ENCODE measurements around the gene DCBLD2.

The DCBLD2 gene

DNA sequence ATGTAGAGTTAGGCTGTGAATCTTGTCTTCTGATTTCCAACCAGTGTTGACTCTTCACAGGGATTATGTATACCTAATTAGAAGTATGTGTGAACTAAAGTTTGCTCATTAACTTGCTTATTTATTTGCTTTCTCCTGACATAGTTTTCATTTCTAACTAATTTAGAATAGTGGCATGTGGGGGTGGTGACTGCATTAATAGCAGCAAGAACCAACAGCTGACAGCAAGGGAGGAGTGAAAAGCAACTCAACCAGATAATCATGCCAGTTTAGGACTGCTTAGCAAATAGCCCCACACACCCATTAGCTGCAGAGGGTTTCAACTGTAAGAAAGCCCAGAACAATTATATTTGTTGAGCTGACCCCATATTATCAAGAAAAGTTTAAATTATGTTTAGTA is 134.6 kb downstream of the DCBLD2 start:
- no peak for DNase-seq (ENCODE audit: low read depth in 2 of 2)

DNA sequence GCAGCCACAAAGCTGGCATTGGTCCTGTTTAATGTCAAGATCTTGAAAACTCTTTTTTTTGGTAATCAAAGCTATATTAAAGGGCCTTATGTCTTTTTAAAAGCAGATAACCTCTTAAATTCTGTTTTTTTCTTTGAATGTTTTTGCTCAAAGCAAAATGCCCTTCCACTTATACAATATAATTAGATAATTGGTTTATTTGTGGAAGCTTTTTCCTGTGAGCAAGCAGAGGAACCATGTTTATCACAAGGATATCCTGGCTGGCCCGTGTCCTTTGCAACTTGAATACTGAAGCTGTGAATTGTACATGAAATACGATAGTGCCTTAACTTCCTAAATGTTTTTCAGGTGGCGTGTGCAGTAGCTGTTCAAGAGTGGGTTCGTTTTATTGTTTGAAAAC is 135.8 kb downstream of the DCBLD2 start:
- DNase-seq (ENCODE audit: low read depth in 2 of 2): no peak

DNA sequence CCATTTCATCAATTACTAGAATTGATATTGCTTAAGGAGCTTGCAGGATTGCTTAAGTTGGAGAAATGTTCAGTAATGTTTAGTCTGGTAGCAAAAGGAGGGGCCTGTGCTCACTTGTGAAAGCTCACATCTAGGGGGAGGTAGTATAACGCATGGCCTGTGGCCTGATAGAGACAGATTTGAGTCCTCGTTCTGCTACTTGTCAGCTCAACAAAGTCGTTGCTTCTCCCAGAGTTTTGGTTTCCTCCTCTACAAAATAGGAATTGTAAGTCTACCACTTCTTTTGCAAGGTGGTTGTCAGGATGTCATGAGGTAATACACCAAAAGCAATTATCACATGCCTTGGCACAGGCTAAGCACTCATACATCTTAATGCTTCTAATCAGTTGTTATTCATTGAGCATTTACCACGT is 137.0 kb downstream of the DCBLD2 start:
- no peak for DNase-seq (ENCODE audit: low read depth in 2 of 2)

DNA sequence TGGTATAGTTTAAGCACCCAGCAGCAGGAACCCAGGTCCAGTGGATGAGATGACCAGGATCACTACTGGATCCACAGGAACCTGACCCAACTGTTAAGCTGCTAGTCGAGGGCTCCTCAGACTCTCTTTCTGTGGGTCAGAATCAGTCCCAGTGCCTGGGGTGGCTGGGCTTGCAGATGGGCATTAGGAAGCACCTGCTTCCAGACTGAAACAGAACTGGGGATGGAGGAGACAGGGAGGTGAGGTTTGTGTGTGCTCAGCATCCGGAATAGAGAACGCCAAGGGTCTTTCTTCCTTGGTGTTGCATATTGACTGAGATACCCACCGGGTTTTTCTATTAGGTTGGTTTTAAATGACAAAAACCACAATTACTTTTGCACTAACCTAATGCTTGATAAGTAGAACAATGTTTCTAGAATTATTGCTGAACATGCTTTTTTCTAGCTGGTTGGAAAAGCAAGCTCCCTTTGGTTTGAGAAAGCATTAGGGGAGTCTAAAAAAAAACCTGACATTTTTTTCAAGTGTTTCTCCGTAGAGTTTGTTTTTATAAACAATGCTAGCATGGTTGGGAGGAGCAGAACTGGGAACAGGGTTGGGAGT is 137.6 kb downstream of the DCBLD2 start:
- no peak for DNase-seq (ENCODE audit: low read depth in 2 of 2)

DNA sequence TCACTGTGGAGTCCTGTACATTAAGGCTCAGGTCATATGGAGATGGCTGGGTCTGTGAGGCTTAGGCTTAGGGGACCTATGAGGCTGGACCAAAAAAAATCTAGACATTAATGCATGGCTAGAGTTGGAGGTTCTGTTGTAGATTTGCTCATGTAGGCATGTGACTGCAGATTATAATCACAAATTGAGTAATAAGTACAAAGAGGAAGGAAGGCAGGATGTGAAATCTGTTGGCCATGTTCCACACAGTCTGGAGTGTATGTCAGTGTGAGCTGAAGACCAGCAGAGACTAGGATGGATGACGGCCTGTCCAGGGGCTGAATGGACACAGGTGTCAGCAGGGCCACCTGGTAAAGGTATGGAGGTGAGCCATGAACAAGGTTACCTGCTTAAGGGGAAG is 138.4 kb downstream of the DCBLD2 start, which contains the start of gene ST3GAL6:
TSS of gene ST3GAL6 (plus strand) at position 265 of the 400 bp plus-strand sequence. CDS start 5,101 bp downstream, outside the sequence.
- no peak for DNase-seq (ENCODE audit: low read depth in 2 of 2)

DNA sequence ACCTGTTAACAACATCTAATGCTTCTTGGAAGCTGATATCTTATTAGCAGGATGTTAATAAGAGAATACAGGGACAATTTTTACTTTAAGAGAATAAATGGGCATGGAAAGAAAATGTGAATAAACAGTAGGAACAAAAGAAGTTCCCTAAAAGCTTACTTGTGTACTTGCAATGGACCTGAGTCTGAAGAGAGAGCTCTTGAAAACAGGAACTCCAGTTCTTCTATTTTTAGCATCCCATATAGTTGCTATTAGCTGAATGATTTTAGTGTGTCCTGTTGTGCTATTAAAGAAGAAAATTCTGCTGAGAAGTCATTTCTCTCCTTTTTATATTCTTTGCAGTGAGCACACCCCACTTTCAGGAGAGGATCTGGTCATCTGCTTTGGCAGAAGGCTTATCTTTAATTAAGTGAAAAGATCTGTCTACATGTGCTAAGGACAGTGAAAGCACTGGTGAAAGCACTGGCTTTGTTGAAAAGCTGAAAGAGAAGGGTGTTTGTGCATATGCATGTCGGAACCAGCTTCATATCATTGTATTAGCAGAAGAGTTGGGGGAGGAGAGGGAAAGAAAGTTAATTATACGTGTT is 139.8 kb downstream of the DCBLD2 start:
- DNase-seq (ENCODE audit: low read depth in 2 of 2): no peak

DNA sequence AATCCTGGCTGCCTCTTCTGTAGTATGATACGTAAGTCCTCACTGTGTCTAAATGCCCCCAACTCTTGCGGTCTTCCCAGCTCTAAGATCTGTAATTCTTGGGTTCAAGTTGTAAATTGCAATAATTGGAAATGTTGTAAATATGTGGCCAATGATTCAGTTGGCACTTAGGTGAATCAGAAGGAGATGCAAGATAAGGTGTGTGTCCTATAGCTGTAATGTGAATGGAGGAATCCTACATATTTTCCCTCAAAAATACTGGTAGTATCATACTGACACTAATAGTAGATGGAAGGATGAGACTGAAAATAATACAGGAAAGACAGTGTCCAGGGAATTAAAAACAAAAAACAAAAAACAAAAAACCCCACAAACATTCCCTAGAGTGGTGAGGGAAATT is 141.9 kb downstream of the DCBLD2 start:
- DNase-seq (ENCODE audit: low read depth in 2 of 2): no peak

DNA sequence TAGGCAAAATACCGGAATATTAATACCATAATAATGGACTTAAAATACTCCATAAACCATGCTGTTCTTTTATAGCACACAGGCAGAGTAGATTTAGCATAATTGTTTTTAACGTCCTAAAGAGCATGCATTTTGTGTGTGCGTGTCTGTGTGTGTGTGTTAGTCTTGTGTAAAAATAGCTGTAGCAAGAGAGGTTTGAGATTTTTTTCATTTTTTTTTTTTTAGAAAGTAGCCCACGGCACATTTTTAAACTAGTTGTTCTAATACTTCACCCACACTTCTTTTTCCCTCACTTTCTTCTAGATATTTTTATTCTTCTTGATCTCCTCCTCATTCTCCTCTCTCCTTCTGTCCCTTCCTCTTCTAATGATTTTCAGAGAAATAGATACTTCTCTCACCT is 145.9 kb downstream of the DCBLD2 start:
- DNase-seq (ENCODE audit: low read depth in 2 of 2): no peak

DNA sequence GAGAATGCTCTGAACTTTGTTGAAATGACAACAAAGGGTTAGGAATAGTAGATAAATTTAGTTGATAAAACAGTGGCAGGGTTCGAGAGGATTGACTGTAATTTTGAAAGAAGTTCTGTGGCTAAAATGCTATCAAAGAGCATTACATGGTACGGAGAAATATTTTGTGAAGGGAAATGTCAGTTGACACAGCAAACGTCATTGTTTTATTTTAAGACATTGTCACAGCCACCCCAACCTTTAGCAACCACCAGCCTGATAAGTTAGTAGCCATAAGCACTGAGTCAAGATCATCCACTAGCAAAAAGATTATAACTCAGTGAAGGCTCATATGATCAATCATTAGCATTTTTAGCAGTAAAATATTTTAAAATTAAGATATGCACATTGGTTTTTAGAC is 147.0 kb downstream of the DCBLD2 start:
- DNase-seq (ENCODE audit: low read depth in 2 of 2): no peak

DNA sequence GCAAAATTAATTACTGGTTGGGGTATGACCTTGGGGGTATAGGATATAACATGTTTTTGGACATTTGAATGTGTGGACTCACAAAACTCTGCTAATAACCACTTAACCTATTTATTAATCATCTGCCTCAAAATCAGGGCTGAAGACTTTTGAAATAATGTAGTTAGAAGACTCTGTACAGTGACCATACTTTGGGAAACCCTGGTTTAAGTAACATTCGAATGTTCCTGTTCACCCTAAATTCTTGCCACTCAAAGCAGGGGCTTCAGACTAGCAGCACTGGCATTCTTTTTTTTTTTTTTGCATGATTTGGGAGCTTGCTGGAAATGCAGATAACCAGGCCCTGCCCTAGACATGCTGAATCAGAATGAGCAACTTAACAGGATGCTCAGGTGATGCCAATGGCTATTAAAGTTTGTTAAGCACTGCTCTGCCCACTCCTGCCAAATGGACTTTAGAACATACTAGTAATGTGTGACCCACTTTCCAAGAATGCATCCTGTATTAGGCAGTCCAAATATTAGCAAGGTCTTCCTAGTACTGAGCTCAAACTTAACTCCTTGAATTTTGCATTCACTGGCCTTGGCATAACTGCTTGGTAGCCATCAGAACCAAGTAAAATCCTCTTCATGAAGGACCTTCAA is 151.1 kb downstream of the DCBLD2 start:
- no peak for DNase-seq (ENCODE audit: low read depth in 2 of 2)

DNA sequence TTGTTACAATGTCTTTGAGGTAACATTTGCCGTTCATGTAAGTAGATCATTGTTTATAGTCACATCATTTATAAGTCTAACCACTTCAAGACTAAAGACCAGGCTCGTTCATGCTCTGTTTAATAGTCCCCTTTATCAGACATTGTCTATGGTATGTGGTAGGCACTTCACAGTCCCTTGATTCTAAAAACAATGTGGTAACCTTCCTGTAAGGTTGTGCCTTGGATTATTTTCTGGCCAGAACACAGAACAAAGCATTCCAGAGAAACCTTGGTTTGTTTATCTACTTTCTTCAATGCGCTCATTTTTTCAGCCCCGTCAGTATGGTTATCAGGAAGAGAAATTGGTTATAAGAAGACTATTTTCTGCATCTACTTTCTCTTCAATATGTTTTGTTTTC is 154.6 kb downstream of the DCBLD2 start:
- DNase-seq (ENCODE audit: low read depth in 2 of 2): no peak

DNA sequence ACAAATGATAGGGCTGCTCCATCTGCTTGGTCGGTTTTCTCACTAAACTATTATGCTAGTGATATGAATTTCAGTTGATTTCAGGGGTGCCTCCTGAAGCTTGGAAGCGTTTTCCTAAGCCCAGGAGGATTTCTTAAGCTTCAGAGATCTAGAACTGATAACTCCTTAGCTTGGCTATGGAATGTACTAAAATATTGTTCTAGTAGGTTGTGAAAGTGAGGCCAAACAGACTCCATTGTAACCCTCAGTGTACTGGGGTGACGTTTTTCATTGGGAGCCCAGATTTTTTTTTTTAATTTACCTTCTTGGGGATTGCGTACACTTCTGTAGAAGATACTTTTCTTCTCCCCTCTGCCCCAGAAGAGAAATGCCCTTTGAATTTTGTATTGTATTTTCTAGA is 155.4 kb downstream of the DCBLD2 start:
- no peak for DNase-seq (ENCODE audit: low read depth in 2 of 2)
